Panc1 (cell line): ENCODE data around the gene MARS2. TPM values are rescaled to one million over a fixed set of nuclear protein-coding genes. Genes with fewer than 3 reads are reported as not detected.
"Not testable (repeated sequence)": the region's sequence is repeated elsewhere in the genome, so short reads cannot be mapped to it uniquely, and the experiment has no call there.

Experiments
- ATAC-seq: fragments of 200-7000 bp; cut with Tn5 transposase; 2 replicates; pipeline ENCODE4 v1.9.1; 2020; ENCODE audit warnings: mild to moderate bottlenecking, moderate library complexity
- BruUV-seq: library from RNA; stranded (reverse); fragments of 400-500 nt; replicated peaks from 2 replicates; lab custom pipeline; 2021; lab: Mats Ljungman, UMichigan
- CTCF ChIA-PET: fragments of 300-600 bp; sonication (Branson Sonifier 250); formaldehyde crosslinking; loops from one replicate; lab custom pipeline; 2022; ENCODE audit warnings: antibody characterized with exemption; lab: Charles Lee
- POLR2A ChIA-PET: fragments of 300-600 bp; sonication (Branson Sonifier 250); formaldehyde crosslinking; loops from one replicate; lab custom pipeline; 2022; ENCODE audit warnings: antibody characterized with exemption; lab: Charles Lee
- DNase-seq: peaks from one replicate; pipeline ENCODE4 v3.0.0-alpha.2; 2010; ENCODE audit warnings: low read depth, low spot score
- H3K27ac ChIP-seq: 2 replicates; pipeline ENCODE4 v1.5.1; 2011; ENCODE audit warnings: mild to moderate bottlenecking, low read length, inconsistent platforms
- H3K27me3 ChIP-seq: fragments of 200-500 bp; sonication (Bioruptor generic); 2 replicates; pipeline ENCODE4 v1.6.0; 2014; ENCODE audit warnings: low read length, inconsistent platforms; ENCODE audit not compliant: control insufficient read depth, insufficient read depth
- H3K36me3 ChIP-seq: fragments of 200-500 bp; sonication (Bioruptor generic); 2 replicates; pipeline ENCODE4 v1.5.1; 2014; ENCODE audit warnings: inconsistent platforms, mild to moderate bottlenecking, low read length, moderate library complexity; ENCODE audit not compliant: control insufficient read depth, insufficient read depth
- H3K4me1 ChIP-seq: 2 replicates; pipeline ENCODE4 v1.5.1; 2011; ENCODE audit warnings: inconsistent platforms, mild to moderate bottlenecking, low read length, moderate library complexity; ENCODE audit not compliant: control insufficient read depth, insufficient read depth
- H3K4me3 ChIP-seq, 2 experiments: 2 replicates each; pipeline ENCODE4 v1.5.1; 2011 to 2012; ENCODE audit warnings: low read depth in 2 of 2, low read length in 2 of 2, mild to moderate bottlenecking in 2 of 2, inconsistent platforms in 1 of 2, moderate library complexity in 1 of 2
- H3K9me3 ChIP-seq: fragments of 200-500 bp; sonication (Bioruptor generic); 2 replicates; pipeline ENCODE4 v1.5.1; 2014; ENCODE audit warnings: low read depth, mild to moderate bottlenecking, inconsistent platforms, low read length, moderate library complexity; ENCODE audit not compliant: control insufficient read depth, insufficient read depth
- CTCF ChIP-seq: fragments of 450-650 bp; IDR thresholded peaks from 2 replicates; pipeline ENCODE4 v1.5.1; 2017; ENCODE audit warnings: mild to moderate bottlenecking
- POLR2AphosphoS5 ChIP-seq: IDR thresholded peaks from 2 replicates; pipeline ENCODE4 v1.6.1; 2012; ENCODE audit warnings: mild to moderate bottlenecking, low read depth, low read length, moderate library complexity
- REST ChIP-seq, 2 experiments: IDR thresholded peaks; 2 replicates each; pipeline ENCODE4 v1.6.1; 2011 to 2012; ENCODE audit warnings: low read depth in 2 of 2, control low read depth in 1 of 2, low read length in 1 of 2, mild to moderate bottlenecking in 1 of 2, moderate library complexity in 1 of 2; ENCODE audit not compliant: insufficient read depth in 1 of 2
- SIN3A ChIP-seq: IDR thresholded peaks from 2 replicates; pipeline ENCODE4 v1.6.1; 2012; ENCODE audit warnings: low read depth, mild to moderate bottlenecking, low read length, moderate library complexity, borderline replicate concordance; ENCODE audit not compliant: insufficient read depth
- TCF7L2 ChIP-seq: IDR thresholded peaks from 2 replicates; pipeline ENCODE4 v1.6.1; 2011; ENCODE audit warnings: mild to moderate bottlenecking, low read depth, low read length, inconsistent platforms
- in situ Hi-C: cut with HindIII; loops from 2 replicates; pipeline ENCODE4 v1.10.0; 2016; ENCODE audit warnings: low sequenced_read_pairs, low pct_unique_long_range_greater_than_20kb
- intact Hi-C: fragments of 100-400 bp; cut with micrococcal nuclease; formaldehyde crosslinking; loops from one replicate; pipeline ENCODE4 v1.10.0; 2022; ENCODE audit not compliant: unreplicated experiment
- total RNA-seq: library from RNA; stranded (reverse); gene quantifications from one replicate; pipeline ENCODE4 v1.2.1, GENCODE V29; 2021; ENCODE audit not compliant: unreplicated experiment

The MARS2 gene
- total RNA-seq, 1 experiment from 2014 or later: 8.7 TPM

GRCh38 chr2:197677056-197677455 is 28.1 kb upstream of the MARS2 start:
- Histone ChIP-seq H3K36me3 (no peaks in the 10 kb centered on the region), H3K27ac (no peak overlapping the region), H3K4me1 (no peaks in the 10 kb centered on the region), H3K9me3 (no peaks in the 10 kb centered on the region), H3K4me3 (no peak overlapping the region), H3K27me3 (no peaks in the 10 kb centered on the region)
- TF ChIP-seq POLR2AphosphoS5 (no peak), CTCF (no peak), TCF7L2 (no peak), REST (IDR thresholded peaks at IDR 0.05; ENCODE audit: insufficient read depth in 1 of 2, low read depth in 2 of 2, low read length in 1 of 2) (no peak)
- intact Hi-C loops (no loop called here), in situ Hi-C loops (no loop called here)
- ChIA-PET POLR2A (no interaction called here), CTCF (no interaction called here)
- ATAC-seq (no peak), DNase-seq (no peak)
- no TSS peak for BruUV-seq

DNA sequence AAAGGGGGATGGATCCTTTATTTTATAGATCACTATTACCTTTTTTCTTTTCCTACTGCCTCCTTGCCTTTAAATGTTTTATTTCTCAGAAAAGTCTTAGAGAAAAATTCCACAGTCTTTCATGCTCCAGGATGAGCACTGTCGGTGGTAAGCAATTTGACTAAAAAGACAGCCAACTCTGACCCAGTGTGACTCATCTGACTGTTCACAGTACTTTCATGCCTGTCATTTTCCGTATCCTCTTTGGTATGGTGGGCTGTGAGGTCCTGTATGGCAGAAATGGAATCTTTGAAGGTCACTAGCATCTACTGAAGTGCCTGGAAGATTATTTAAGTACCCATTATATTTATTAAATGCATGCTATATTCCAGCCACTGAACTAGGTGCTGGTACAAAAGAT is 27.7 kb upstream of the MARS2 start:
- H3K4me3 ChIP-seq: no peak overlapping the region
- no peaks in the 10 kb centered on the region for H3K4me1 ChIP-seq
- ChIA-PET POLR2A (no interaction called here), CTCF (no interaction called here)
- BruUV-seq: no TSS peak
- no peak overlapping the region for H3K27ac ChIP-seq
- intact Hi-C loops (no loop called here), in situ Hi-C loops (no loop called here)
- no peaks in the 10 kb centered on the region for H3K9me3 ChIP-seq
- TF ChIP-seq CTCF: no peak
- TF ChIP-seq POLR2AphosphoS5: no peak
- TF ChIP-seq REST (IDR thresholded peaks at IDR 0.05; ENCODE audit: insufficient read depth in 1 of 2, low read depth in 2 of 2, low read length in 1 of 2): no peak
- no peak for TF ChIP-seq TCF7L2
- no peak for TF ChIP-seq SIN3A
- ATAC-seq: no peak
- H3K27me3 ChIP-seq: no peaks in the 10 kb centered on the region
- DNase-seq: no peak
- H3K36me3 ChIP-seq: no peaks in the 10 kb centered on the region

- CTCF ChIA-PET, intact Hi-C loops, H3K9me3 ChIP-seq, H3K4me1 ChIP-seq, POLR2A ChIA-PET, H3K4me3 ChIP-seq, in situ Hi-C loops, BruUV-seq, H3K27ac ChIP-seq, H3K36me3 ChIP-seq, ATAC-seq, H3K27me3 ChIP-seq, DNase-seq: not testable (repeated sequence)
Observed at GRCh38 chr2:197695206-197695605, 10.0 kb upstream of the MARS2 start.

- not testable (repeated sequence) for BruUV-seq
Observed at GRCh38 chr2:197695971-197696370, 9.2 kb upstream of the MARS2 start.

More at GRCh38 chr2:197695971-197696370, 9.2 kb upstream of the MARS2 start:
- ATAC-seq, H3K27ac ChIP-seq, in situ Hi-C loops, DNase-seq, intact Hi-C loops, H3K9me3 ChIP-seq, H3K4me1 ChIP-seq, H3K27me3 ChIP-seq, CTCF ChIA-PET, H3K4me3 ChIP-seq, POLR2A ChIA-PET, H3K36me3 ChIP-seq: not testable (repeated sequence)
